OCI-LY7 (cell line): Measurements from ENCODE around the gene TPRG1L.

Experiments
- EZH2phosphoT487 ChIP-seq: fragments of 200-600 bp; sonication (generic); IDR thresholded peaks from 2 replicates; pipeline ENCODE4 v1.6.1; 2018; ENCODE audit warnings: low read depth, borderline replicate concordance, mild to moderate bottlenecking, mixed run types, antibody characterized with exemption, low read length, moderate library complexity, mixed read lengths
- TF ChIP-seq, protein P1 (sequence below): fragments of 200-600 bp; sonication (generic); conservative IDR thresholded peaks from 2 replicates; pipeline ENCODE4 v1.5.1; 2014; ENCODE audit warnings: mild to moderate bottlenecking, antibody characterized with exemption, low read length, moderate library complexity, mixed read lengths

DNA sequence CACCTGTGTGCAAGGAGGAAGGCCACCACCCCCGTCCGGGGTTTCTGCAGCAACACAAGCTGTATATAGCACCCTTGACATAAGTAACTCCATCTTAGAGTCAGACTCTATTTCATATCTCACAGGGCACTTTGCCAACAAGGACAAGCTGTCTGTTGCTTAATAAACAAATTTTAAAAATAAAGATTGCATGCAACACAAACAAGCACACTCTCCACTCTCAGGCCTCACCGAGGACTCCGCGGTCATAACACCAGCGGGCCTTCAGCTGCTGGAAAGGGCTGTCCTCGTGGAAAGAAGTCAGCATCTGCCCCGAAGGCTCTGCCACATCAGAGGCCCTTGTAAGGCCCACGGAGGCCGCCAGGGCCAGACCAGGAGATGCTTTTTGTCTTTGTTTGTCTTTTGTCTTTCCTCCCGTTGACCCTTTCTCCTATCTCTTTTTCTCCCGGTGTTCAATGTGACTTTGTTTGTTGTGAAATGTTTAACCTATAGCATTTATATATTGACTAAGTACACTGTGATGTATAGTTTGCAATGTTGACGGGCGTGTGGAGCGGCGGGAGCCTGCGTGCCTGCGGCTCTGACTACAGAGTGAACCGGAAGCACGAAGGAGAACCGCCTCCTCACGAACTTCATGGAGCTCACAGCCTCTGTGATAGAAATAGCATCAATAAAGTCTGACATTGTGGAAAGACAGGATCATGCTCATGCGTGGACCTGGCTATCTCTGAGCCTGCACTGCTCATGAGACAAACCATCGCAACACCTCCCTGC lies 37.6 kb upstream of the TPRG1L start:
- TF ChIP-seq, protein P1, sequence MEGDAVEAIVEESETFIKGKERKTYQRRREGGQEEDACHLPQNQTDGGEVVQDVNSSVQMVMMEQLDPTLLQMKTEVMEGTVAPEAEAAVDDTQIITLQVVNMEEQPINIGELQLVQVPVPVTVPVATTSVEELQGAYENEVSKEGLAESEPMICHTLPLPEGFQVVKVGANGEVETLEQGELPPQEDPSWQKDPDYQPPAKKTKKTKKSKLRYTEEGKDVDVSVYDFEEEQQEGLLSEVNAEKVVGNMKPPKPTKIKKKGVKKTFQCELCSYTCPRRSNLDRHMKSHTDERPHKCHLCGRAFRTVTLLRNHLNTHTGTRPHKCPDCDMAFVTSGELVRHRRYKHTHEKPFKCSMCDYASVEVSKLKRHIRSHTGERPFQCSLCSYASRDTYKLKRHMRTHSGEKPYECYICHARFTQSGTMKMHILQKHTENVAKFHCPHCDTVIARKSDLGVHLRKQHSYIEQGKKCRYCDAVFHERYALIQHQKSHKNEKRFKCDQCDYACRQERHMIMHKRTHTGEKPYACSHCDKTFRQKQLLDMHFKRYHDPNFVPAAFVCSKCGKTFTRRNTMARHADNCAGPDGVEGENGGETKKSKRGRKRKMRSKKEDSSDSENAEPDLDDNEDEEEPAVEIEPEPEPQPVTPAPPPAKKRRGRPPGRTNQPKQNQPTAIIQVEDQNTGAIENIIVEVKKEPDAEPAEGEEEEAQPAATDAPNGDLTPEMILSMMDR: no peak
- TF ChIP-seq EZH2phosphoT487: no peak
